Putamen (tissue), 1 donor: ENCODE results near the gene ERBIN.
"Not testable (repeated sequence)": the region's sequence is repeated elsewhere in the genome, so short reads cannot be mapped to it uniquely, and the experiment has no call there.

Experiments
- DNase-seq: peaks from one replicate; pipeline ENCODE4 v3.0.0-alpha.2; 2016; ENCODE audit warnings: low spot score

The ERBIN gene

DNA sequence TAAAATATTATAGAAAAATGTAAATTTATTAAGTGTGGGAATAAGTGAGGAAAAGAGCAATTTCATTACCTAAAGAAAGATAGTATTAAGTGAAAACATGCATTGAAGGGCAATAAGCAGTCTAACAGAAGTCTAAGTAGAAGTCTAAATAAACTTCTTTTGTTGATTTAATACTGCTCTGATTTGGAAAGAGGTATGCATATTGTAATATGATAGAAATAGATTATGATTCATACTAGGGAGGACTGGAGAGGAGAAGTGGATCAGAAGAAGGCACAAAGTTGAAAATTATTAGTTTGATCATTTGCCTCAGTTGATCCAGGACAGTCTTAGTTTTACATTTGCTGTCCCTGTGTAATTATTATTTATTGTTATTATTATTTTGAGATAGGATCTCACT, 6.6 kb upstream of the ERBIN start:
- DNase-seq, result no peak

DNA sequence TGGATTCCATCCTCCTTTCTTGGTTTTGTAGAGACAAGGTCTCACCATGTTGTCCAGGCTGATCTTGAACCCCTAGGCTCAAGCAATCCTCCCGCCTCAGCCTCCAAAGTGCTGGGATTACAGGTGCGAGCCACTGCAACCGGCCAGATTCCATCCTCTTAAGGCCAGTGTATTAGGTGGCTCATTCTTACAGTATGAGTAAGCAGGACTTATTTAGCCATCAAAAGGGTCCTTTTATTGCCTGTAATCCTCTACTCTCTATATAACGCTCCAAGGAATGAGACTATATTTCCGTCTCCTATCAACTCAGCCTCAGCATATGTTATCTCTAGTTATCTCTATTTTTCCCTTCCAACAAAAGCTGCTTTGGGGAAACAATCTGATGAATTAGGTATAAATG, 3.0 kb upstream of the ERBIN start:
- no peak for DNase-seq

DNA sequence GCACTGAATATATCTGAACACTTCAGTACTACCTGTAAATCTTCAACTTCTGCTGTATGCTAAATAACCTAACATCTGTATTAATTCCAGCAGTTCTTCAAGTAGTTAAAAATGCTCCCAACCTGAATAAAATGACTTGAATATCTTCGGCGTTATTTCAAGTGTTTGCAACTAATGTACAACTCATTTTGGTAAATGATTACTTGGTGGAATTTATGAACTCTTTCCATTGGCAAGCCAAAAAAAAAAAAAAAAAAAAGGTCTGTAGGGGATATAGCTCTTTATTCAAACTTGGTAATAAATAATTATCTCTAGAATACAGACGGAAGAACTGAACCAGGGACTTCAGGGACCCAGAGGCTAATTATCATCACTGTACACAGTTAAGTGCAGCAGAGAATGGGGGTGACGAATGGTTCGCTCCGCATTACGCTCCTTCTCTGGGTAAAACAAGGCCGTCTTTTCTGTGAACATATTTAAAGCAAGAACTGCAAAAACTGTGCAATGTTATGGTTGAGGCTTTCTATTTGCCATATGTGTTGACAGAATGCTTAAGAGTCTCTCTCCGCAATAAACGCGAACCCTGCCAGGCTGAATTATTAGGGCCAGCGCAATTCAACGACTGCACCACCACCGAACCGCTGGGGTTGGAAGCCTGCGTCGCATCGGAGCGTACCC, 1.9 kb upstream of the ERBIN start:
- DNase-seq, result no peak

DNA sequence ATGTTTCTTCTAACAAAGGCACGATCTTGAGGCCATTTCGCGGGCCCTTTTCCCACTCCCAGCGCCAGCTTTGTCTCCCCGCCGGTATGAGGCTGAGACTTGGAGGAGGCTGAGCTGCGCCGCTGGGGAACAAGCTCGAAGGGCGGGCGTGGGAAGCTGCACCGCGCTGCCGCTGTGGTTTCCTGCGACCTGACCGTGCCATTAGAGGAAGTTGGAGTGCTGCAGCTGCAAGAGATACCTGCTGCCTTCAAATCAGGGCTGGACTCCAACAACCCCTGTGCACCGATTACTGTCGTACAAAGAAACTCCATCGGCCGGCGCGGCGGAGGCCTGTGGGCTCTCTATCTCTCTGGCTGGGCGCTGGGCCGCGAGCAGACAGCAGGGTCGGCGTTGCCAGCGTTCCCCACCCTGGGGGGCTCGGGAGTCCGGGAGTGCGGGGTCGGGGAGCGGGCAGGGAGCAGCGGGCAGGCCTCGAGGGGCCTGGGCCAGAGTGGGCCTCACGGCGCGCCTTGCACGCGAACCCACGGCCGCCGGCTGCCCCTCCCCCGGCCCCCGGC, 1.3 kb upstream of the ERBIN start:
- peak; percentile 79 for DNase-seq

DNA sequence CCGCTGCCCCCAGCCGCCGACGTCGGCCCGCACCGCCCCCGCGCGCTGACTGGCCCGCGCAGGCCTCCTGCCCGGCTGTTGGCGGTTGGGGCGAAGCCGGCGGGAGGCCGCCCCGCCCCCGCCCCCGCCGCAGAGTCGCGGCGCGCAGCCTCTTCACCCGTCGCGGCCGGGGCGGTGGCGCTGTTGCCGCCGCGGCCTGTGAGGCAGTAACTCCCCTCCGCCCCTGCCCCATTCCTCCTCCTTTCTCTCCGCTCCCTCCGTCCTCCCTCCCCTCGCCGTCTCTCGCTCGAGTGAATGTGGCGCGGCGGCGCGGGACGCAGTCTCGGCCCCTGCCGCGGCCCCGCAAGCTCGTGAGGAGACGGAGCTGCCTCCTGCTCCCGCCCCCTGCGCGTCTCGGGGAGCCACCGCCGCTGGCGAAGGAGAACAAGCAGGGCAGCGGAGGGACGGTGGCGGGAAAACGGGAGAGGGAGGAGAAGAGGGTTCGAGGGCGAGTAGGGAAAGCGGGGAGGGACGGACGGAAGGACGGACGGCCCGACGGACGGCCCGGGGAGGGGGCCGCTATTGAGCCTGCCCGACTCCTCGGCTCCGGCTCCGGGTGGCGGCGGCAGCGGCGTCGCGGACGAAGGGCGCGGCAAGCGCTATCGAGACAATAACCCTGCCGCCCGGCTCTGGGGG, 637 bp upstream of the ERBIN start:
- peak; percentile 96 for DNase-seq

DNA sequence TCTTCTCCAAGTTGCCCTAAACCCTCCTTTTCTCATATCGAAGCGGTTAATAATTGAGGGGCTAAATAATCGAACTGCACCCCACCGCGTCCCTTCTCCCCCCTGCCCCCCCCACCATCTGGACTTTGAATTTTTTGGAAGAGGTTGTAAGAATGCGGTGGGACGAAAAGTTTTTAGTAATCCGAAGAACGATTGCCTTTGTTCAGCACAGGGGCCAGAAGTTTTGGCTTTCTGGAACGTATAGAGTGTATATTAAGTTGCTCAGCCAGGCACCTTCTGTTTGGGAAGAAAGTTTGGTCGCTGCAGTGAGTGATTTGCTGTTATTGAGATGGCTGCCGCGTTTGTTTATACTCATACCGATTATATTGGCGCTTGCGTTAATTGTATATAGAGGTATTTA, 518 bp downstream of the ERBIN start:
- DNase-seq, result no peak

DNA sequence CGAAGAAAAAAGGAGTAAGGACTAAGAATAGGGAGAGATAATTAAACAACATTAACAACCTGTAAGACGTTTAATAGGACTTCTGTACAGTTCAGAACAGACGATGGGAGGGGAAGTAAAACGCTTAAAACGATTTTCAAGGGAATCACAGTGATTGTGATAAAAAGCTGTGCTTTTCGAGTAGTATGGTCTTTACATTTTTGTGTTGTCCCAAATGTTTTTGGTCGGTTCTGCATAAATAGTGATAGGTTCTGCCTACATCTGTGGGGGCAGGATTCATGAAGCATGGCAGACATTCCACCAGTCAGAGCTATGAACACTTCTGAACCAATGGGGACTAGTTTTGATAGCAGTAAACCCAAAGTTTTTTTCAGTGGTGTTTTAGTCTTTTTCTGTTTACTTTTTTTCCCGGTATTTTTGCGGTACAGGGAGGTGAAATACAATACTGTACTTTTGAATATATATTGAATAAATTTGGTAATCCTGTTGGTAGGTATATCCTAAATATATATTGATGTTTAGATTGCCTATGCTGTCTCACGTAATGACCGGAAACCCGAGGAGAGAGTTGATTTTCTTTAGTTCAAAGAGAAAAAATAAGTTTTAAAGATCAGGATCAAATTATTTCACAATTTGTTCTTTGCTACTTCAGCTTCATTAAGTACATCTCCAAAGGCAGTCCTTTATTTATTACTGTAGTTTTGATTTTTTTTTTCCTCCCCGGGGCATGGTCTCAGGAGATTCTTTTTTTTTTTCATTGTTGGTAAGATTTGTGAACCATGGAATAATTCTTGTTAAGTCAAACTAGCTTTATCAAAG, 1.3 kb downstream of the ERBIN start:
- no peak for DNase-seq

DNA sequence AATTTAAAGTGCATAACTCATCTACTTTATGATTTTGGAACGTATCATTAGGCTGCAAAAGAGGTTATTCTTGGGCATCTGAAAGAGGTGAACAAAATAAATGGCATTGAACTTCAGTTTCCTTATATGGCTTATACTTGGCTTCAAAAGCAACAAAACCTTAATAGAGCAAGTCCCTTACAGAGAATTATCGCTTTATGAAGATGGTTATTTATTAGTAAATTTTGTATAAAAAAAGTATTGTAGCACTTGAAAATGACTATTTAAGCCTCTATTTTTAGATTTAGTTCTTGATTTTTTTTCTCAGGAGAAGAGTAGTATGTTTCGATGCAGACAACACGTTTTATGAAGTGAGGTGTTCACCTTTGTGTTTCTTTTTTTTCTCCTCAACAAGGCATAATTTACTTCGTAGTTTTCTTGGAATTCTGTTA, 2.0 kb downstream of the ERBIN start:
- DNase-seq, result no peak

DNA sequence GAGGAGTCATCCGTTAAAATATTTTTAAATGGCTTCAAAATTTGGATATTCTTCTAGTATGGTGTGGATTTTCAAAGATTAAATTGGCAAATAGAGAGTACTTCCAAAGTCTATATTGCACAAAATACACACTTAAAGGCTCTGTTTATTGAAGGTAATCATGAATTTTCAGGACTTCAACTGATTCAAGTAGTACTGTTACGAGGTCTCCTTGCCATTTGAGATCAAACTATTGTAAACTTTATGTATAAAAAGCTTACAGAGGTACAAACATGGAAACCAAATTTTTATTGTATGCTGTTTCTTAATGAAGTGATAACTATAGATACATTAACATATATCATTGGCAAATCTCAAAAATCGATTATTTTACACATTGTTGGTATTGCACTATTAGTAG, 2.5 kb downstream of the ERBIN start:
- no peak for DNase-seq

DNA sequence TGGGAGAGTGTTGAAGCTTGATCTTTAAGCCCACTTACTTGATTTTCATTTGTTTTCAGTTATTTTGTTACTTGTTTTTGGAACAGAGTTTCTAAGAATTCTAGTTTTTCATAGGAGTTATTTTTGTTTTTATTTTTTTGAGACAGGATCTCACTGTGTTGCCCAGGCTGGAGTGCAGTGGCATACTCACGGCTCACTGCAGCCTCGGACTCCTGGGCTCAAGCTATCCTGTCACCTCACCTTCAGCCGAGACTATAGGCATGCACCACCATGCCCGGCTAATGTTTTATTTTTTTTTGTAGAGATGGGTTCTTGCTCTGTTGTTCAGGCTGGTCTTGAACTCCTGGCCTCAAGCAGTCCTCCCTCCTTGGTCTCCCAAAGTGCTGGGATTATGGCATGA, 6.3 kb downstream of the ERBIN start:
- DNase-seq, result no peak

DNA sequence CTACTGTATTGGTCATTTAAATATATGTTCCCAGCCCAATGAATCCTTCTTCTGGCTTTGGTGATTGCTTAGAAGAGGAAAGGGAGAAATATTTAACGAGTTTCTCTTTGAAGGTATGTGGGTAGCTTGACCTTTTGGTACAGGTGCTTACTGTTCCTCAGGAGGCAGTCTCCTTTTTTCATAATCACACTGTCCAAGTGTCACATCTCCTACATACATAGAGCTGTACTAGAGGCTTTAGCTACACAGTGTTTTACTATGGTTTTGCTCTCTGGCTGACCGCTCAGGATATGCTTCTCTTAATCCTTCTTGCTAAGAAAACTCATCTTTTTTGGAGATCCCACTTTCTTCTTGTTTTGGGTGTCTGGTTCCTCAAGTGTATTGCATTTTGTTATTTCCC, 6.9 kb downstream of the ERBIN start:
- DNase-seq, result no peak

DNA sequence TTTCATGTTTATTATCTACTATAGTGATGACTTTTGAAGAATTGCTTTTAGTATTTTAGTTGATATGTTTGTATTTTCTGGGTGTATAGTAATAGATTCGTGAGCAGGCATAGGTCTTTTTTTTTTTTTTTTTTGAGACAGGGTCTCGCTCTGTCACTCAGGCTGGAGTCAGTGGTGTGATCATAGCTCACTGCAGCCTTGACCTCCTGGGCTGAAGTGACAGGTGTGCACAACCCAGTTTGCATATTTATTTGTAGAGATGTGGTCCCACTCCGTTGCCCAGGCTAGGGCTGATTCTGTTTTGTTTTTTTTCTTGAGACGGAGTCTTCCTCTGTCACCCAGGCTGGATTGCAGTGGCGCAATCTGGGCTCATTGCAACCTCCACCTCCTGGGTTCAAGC, 11.9 kb downstream of the ERBIN start:
- DNase-seq, result no peak

DNA sequence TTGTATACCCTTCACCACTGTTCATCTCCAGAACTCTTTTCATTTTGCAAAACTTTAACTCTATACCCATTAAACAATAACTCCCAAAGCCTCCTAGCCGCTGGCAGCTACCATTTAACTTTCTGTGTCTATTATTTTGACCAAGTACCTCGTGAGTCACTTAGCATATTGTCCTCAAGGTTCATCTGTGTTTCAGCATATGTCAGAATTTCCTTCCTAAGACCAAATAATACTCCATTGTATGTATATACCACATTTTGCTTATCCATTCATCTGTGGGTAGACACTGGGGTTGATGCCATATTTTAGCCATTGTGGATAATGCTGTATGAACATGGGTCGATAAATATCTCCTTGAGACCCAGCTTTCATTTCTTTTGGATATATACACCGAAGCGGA, 17.4 kb downstream of the ERBIN start:
- no peak for DNase-seq

DNA sequence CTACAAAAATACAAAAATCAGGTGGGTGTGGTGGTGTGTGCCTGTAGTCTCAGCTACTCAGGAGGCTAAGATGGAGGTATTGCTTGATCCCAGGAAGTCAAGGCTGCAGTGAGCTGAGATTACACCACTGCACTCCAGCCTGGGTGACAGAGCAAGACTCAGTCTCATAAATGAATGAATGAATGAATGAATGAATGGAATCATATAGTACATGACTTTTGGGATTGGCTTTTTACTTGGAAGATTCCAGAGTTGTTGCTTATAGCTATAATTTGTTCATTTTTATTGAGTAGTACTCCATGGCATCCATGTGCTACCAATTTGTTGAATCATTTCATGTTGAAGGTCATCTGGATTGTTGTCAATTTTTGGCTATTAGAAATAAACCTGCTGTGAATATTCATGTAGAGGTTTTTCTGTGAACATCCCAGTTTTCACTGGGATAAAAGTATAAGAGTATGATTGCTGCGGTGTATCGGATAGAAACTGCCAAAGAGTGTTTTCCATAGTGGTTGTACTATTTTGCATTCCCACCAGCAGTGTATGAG, 19.9 kb downstream of the ERBIN start:
- DNase-seq, result no peak

DNA sequence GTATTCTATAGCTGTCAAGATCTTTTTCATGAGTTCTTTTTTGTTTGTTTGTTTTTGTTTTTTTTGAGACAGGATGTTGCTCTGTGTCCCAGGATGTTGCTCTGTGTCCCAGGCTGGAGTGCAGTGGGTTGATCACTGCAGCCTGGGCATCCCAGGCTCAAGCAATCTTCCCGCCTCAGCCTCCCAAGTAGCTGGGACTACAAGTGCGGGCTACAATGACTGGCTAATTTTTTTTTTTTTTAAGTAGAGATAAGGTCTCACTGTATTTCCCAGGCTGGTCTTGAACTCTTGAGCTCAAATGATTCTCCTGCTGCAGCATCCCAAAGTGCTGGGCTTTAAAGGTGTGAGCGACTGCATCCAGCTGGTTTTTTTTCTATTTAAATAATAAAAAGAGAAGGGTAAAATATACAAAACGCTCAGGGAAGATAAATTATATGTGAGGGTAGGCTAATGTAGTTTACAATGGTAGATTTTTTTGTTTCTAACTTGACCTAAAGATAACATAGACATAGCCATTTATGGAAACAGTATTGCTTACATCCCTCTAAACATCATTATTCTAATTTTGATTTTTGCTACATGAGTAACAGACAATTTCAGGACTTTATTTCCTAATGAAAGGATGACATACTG, 21.9 kb downstream of the ERBIN start:
- DNase-seq, result no peak

DNA sequence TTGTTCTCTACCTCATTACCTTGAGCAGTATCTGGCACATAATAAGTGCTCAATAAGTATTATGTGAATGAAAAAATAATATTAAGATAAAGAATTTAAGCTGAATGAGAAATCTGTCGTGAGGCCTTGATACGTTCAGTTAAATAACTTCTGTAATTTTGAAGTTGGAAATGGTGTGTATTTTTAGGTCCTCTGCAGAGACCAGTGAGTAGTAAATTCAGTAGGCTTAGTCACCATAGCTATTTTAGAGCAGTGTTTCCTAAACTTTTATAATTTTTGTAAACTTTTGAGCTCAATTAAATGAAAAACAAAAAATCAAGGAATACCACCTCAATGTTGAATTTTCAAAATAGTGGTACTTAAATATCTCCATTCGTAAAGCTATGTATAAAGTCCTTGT, 25.0 kb downstream of the ERBIN start:
- no peak for DNase-seq

DNA sequence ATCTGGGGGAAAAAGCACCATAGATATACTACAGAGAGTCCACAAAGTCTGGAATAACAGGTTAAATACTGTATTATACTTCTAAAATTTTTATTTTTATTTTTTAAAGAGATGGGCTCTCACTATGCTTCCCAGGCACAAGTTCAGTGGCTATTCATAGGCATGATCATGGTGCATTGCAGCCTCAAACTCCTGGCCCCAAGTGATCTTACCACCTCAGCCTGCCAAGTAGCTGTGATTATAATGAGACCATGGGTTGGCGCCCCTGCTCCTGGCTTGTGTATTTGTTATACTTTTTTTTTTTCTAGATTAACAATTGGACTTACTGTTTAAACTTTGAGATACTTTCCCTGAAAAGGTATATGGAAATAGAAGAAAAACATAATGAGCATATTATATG, 25.9 kb downstream of the ERBIN start:
- no peak for DNase-seq

DNA sequence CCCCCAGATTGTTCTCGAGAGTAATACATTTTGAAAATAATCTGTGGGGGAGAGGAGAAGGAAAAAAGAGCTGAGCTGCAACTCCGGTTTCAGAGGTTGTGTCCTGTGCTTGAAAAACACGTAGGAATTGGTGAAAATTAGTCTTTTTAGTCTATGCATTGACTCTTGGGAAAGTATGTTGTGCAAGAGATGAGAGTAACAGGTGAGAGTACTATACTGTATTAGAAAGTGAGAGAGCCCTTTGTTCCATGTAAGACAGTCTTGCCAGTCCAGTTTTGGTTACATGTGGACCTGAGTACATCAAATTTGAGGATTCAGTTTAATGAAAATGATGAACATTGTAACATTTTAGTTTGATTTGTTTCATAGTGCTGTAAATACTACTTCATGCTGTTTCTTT, 27.8 kb downstream of the ERBIN start:
- DNase-seq, result no peak

DNA sequence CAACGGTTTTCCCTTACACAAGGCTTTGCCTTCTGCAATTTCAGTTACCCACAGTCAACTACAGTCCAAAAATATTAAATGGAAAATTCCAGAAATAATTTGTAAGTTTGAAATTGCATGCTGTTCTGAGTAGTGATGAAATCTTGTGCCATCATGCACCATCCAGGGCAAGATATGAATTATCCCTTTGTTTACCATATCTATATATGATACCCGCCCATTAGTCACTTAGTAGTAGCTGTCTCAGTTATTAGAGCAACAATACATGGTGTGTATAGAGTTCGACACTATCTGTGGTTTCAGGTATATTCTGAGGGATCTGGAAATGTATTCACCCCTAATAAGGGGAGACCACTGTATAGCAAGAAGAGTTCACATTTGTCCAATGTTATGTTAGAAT, 29.4 kb downstream of the ERBIN start:
- no peak for DNase-seq

DNA sequence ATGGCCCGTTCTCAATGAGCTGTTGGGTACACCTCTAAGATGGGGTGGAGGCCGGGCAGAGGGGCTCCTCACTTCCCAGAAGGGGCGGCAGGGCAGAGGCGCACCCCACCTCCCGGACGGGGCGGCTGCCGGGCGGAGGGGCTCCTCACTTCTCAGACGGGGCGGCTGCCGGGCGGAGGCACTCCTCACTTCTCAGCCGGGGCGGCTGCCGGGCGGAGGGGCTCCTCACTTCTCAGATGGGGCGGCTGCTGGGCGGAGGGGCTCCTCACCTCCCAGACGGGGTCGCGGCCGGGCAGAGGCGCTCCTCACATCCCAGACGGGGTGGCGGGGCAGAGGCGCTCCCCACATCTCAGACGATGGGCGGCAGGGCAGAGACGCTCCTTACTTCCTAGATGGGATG, 31.3 kb downstream of the ERBIN start:
- not testable (repeated sequence) for DNase-seq

DNA sequence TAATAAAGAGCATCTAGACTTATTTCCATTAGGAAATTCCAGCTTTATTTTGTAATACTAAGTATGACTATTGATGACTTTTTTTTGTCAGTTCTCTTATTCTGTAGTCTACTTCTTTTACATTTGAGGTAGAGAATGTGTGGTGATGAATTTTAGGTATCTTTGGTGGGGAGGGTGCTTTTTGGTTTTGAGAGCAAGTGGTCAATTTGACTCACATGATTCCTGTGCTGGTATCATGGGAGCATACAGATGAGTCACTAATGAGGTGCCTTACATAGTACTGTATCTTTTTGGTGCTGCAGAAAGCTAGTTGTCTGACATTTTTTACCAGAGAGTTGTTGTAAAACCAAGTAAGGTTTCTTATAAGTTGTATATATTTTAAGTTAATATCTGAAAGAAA, 35.3 kb downstream of the ERBIN start:
- no peak for DNase-seq
